ENCODE data around the gene USP33.
"Not testable (repeated sequence)": the region's sequence is repeated elsewhere in the genome, so short reads cannot be mapped to it uniquely, and the experiment has no call there.

Gene USP33

DNA sequence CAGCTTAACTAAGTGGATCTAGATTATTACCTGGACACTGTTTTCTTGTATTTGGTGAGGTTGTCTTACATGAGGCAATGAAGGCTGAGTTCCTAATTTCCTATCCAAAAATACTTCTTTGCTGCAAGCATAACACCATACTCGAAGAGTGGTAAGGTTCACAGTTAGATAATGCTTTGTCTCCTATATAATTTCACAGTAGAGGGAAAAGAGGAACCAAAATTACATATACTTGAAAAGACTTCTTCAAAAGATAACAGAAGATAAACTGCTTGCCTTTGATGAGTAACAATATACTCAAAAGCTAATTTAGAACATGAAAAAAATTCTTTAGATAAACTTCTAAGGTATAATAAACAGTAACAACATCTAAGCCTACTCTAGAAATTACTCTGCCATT is 20.4 kb downstream of the USP33 start:
- no peak for DNase-seq (ENCODE audit: low read depth)

DNA sequence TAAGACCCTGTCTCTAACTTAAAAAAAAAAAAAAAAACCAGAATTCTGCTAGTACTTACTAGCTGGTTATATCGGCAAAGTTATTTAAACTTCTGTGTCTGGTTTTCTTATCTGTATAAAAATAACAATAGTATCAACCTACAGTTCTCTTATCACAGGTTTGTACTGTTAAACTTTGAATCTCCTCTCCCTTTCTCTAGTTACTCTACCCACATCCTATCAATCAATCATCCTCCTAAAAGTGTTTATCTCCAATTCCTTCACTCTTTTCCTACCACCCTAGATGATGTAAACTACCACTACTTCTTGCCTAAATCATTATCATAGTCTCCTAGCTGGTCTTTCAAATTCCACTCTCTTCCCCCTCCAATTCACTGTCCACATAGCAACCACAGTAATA is 27.6 kb downstream of the USP33 start:
- no peak for DNase-seq (ENCODE audit: low read depth)

DNA sequence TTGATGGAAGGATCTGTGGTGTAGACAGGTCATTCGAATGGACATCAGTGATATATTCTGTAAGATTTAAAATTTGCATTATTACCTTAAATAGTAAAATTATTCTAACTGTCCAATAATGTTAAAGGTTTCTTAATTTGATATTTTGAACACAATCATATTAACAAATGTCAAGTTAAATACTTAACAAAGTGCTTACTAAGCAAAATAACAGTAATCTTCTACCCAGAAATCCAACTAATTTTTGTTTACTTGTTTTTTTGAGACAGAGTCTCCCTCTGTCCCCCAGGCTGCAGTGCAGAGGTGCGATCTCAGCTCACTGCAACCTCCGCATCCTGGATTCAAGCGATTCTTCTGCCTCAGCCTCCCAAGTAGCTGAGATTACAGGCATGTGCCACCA is 33.9 kb downstream of the USP33 start:
- no peak for DNase-seq (ENCODE audit: low read depth)

DNA sequence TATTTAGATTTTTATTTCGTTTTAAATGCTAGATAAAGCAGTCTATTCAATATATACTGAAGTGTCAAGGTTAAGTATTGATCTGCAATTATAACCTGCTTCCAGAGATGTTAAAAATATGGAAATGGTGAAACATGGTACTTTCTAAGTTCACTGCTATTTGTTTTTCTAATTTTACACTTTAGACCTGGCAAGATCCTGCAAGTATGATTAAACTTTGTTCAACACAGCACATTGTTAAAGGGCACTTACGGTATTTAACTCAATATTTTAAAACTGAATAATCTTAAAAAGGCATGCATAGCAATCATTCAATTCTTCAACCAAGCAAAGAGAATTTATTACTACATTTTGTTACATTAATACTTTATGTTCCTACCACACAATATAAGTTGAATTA is 41.5 kb downstream of the USP33 start:
- no peak for DNase-seq (ENCODE audit: low read depth)

DNA sequence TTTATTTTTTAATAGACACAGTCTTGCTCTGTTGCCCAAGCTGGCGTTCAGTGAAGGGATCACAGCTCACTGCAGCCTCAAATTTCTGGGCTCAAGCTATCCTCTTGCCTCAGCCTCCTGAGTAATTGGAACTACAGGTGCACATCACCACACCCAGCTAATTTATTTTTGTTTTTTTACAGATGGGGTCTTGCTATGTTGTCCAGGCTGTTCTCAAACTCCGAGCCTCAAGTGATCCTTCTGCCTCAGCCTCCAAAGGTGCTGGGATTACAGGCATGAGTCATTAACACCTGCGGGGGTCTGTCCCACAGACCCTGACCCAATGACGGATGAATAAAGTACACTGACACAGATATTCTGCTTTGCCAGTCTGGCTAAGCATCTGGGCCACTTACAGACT is 43.6 kb downstream of the USP33 start:
- DNase-seq (ENCODE audit: low read depth): no peak

DNA sequence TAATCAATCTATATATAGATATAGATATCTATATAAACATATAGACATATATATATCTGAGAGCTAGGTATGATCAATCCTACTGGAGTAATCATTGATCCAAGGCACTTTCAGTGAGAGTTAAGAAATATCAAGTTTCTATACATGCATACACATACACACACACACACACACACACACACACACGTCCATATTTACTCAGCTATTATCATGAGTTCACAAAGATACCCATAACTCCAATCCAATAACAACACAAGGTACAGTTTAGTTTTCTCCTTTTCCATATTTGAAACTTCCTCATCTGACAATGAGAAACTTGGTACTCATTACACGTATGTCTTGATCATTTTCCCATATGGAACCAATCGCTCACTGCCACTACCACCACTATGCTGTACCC is 49.9 kb downstream of the USP33 start:
- DNase-seq (ENCODE audit: low read depth): no peak

DNA sequence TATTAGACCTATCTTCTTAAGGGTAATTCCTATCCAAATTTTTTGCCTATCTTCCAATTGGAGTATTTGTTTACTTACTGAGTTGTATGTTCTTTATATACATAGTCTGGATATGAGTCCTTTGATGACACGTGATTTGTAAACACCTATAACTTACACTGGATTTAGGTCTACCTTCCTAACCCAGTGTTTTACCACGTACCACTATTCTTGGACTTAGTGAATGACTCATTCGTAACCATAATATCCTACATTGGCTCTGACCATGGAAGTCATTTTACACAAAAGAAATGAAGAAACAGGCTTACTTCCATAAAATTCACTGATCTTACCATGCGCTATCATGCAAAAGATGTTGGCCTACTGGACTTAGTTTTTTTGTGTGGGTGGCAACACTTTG is 53.3 kb downstream of the USP33 start:
- no peak for DNase-seq (ENCODE audit: low read depth)

DNA sequence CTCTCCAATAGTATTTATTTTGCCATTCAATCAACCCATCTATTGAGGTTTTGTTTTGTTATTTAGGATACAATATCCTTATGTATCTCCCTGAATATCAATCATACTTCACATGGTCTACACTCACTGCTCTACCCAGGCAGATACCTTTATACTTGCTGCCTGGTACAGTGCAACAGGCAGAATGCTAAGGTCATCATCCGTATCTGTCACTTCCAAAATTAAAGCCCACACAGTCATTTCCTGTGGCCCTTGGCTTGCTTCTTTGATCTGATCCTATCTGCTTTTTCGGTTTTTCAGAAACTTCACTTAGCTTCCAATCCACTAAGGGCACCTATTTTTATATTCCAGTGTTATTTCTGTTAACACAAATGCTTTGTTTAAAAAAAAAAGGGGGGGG is 54.9 kb downstream of the USP33 start:
- no peak for DNase-seq (ENCODE audit: low read depth)

DNA sequence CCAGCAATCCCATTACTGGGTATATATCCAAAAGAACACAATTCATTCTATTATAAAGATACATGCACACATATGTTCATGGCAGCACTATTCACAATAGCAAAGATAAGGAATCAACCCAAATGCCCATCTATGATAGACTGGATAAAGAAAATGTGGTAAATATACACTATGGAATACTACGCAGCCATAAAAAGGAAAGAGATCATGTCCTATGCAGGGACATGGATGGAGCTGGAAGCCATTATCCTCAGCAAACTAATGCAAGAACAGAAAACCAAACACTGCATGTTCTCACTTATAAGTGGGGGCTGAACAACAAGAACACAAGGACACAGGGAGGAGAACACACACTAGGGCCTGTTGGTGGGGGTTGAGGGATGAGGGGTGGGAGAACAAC is 60.0 kb downstream of the USP33 start:
- DNase-seq (ENCODE audit: low read depth): not testable (repeated sequence)

DNA sequence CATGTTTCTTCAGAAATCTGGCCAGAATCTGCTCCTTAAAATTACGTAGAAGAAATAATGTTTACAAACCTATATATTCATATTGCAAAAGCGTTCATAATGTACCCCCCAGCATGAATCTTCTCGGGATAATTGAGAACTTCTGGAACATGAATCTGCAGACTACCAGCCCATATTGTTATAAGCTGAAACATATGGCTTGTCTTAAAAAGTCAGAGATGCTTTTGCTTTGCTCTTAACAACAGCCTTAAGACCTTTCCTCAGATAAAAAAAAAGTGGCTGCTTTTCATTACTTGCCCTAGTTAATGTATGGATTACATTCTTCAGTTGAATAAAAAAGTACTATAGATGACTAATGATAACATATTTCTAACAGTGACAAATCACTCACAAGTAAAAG is 62.2 kb downstream of the USP33 start:
- no peak for DNase-seq (ENCODE audit: low read depth)

DNA sequence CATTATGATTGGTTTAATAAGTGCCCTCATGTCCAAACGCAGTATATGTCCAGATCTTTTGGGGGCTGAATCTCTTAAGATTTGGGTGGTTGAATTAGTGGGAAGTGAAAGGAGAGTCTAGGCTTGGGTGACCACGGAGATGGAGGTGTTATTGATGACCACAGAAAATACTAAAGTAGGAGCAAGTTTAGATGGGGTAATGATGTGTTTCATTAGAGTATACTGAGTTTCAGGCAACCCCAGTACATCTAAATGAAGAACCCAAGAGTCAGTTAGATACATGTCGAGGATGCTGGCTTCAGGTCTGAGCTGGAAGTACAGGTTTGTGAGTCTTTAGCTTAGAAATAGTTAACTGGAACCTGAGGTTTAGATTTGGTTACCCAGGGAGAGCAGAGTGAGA is 70.7 kb downstream of the USP33 start:
- DNase-seq (ENCODE audit: low read depth): no peak

DNA sequence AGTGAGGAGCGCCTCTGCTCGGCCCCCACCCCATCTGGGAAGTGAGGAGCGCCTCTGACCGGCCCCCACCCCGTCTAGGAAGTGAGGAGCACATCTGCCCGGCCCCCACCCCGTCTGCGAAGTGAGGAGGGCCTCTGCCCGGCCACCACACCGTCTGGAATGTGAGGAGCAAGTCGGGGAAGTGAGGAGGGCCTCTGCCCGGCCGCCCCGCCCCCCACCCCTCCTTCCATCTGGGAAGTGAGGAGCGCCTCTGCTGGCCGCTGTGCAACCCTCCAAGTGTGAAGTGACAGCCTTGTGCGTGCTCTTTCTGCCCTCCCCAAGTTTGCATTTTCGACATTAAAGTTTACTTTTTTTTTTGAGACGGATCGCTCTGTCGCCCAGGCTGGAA is 72.1 kb downstream of the USP33 start:
- no peak for DNase-seq (ENCODE audit: low read depth)

DNA sequence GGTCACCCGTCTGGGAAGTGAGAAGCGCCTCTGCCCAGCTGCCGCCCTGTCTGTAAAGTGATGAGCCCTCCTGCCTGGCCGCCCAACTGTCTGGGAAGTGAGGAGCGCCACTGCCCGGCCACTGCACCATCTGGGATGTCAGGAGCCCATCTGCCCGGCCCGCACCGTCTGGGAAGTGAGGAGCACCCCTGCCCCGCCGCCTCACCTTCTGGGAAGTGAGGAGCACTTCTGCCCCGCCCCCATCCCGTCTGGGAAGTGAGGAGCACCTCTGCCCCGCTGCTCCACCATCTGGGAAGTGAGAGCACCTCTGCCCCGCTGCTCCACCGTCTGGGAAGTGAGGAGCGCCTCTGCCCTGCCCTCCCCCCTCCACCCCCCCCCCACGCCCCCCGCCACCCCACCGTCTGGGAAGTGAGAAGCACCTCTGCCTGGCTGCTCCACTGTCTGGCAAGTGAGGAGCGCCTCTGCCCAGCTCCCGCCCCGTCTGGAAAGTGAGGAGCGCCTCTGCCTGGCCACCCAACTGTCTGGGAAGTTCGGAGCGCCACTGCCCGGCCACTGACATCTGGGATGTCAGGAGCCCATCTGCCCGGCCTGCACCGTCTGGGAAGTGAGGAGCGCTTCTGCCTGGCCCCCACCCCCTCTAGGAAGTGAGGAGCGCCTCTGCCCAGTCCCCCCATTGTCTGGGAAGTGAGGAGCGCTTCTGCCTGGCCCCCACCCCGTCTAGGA is 72.7 kb downstream of the USP33 start:
- no peak for DNase-seq (ENCODE audit: low read depth)

DNA sequence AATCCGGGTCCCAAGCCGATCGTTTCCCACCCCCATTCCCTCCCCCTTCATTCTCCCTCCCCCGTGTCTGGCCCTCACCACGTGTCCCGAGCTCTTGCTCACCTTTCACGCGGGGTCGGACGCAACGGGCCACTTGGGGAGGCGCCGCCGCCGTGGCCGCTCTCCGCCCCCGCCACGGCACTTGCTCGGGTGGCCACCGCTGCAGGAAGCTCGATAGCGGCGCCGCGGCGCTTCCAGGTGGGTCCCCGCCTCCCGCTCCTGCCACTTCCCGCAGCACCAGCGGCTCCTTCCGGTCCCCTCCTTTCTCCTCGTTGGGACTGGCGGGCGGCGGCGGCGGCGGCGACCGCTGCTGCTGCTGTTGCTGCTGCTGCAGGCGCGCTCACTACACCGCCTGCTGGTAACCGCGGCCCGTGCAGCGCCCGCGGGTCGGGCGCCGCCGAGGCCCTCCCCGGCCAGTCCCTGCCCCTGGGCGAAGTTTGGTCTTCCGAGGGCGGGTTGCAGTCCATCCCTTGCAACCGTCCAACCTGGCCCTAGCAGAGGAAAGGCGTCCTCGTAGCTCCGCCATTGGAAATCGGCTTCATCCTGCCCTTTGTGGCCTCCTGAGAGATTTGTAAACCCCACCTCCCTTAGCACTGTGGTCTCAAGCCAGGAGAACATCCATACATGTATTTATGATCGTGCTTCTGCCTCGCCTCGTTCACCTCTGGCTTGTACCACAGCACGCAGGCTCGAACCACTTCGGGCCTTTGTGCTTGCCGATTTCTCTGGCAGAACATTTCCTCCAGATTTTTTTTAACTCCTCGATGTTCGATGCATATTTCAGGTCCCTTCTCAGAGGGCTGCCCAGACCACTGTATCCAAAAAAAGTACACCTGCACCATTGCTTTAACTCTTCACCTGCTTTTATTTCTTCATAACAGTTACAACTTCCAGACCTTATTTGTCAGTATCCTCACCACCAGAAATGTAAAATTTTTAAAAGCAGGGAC is 76.2 kb downstream of the USP33 start:
- peak; percentile 89 for DNase-seq (ENCODE audit: low read depth)

DNA sequence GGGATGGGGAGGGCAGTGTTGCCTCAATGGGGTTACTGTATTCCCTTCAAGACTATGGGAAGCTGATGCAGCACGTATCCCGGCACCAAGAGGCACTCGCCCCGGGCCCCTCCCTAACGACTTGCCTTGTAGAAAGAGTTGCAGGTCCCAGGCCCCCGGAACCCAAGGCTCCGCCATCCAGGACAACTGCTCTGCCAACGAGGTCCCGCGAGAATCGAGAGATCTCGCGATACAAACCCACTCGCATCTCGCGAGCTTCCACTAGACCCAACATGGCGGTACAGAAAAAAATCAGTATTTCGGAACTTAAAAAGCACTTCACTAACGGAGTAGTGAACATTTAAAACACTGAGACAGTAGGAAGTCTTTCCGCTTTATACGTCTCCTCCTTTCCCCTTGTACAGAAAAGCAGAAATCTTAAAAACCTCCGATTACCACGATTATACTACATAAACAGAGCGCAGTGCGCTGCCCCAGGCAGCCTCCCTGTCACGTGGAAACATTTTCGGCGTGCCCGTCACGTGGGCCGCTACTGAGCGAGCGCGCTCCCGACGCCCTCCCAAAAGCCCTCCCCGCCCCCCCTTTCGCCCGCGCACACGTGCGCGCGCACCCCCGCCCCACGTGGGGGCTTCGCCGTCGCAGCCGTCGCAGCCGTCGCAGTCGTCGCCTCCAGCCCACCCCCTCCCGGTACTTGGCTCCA is 77.0 kb downstream of the USP33 start, which contains the start of gene ZZZ3:
TSS of gene ZZZ3 (minus strand) at position 199 of the 700 bp plus-strand sequence. CDS start 49,304 bp downstream, outside the sequence.
- DNase-seq (ENCODE audit: low read depth): peak; percentile 82

DNA sequence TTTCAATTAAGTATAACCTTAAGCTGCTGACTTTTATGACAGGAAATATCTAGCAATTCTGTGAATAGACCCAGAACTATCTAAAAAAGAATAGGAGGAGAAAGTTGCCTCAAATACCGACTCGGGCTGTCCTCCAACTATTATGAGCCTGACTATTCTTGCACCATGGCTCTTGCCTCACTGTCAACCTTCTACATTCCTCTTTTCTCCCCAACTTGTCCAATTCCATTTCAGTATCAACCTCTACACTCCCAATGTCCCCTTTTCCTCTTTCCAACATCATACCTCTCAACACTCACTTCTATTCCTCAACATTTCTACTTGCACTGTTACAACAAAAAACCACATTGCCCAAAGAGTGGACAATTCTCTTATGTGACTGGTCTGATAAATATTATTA is 79.5 kb downstream of the USP33 start:
- no peak for DNase-seq (ENCODE audit: low read depth)

DNA sequence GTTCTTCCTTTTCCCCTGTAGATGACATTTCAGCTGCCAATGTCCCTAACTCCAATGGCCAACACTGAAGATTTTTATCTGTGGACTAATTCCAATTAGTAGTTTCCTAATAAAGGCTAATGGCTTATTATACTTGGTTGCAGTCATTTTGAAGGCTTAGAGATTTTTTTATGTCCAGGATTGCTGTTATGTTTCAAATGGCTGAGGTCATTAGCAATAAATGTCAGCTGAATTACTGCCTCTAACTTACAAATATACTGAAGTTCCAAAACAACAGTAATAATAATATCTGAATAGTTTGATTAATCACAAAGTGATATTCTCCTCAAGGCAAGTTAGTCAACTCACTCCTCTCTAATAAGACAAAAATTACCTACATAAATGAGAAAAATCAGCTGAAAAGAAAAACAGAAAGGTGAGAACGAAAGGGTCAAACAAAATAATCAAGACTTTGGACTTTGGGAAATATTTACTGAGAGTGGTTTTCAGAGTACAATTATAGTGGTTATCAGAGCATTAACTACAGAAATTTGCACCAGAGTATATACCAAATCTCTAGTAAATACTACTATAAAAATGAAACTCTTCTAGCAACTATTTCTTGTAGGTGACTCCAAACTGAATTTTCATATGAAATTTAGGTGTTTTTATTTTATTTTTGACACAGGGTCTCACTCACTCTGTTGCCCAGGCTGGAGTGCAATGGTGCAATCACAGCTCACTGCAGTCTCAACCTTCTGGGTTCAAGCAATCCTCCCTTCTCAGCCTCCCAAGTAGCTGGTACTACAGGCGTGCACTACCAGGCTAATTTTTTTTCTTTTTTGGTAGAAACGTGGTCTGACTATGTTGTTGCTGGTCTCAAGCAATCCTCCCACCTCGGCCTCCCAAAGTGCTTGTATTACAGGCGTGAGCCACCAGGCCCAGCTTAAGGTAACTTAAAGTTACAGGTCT is 80.7 kb downstream of the USP33 start:
- DNase-seq (ENCODE audit: low read depth): no peak

DNA sequence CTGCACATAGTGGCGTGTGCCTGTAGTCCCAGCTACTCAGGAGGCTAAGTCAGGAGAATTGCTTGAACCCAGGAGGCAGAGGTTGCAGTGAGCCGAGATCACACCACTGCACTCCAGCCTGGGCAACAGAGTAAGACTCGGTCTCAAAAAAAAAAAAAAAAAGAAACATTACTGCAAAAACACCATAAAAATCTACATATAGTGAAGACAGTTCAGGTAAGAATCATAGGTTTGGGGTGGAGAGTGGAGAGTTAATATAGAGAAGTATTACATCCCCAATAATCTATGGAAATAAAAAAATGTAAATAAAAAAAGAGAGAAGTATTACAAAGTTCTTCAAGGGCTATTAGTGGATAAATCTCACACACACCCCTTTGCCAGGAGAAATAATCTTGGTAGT is 84.8 kb downstream of the USP33 start:
- not testable (repeated sequence) for DNase-seq (ENCODE audit: low read depth)

DNA sequence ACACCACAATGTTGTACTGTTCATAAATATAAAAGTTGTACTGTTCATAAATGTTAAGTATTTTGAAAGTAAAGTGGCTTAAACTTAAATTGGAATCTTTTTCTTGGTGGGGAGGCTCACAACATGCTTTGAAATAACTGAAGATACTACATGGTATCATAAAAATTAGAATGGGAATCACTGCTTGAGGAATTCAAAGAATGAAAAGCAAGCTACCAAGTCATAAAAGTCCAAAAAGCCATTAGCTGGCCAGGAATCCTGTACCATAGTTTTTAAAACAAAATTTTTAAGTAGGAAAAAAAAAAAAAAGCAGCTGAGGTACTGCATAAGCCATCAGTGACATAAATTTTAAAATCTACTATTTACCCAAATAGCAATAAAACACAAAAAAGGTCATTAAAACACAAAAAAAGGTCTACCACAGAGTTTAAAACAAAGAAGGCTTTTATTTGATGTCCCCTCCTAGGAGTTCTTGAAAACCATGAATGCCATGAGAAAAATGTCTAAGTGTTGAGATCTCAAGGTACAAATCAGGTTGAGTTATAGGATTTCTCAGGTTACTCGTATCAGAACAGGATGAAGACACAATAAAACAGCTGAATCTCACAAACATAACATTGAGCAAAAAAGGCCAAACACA is 85.8 kb downstream of the USP33 start:
- DNase-seq (ENCODE audit: low read depth): no peak

DNA sequence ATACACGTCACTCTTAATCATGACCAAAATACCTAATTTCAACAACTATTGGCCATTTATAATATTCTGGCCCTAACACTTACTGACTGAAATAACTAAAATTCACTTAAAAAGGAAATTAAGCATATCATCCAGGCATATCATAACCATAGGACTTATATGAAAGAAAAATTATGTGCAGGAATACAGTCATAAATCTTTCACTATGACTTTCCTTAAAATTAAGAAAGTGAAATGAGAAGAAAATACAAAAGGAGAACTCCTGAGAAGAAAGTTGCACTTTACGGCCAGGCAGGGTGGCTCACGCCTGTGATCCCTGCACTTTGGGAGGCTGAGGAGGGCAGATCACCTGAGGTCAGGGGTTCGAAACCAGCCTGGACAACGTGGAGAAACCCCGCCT is 86.6 kb downstream of the USP33 start:
- no peak for DNase-seq (ENCODE audit: low read depth)

DNA sequence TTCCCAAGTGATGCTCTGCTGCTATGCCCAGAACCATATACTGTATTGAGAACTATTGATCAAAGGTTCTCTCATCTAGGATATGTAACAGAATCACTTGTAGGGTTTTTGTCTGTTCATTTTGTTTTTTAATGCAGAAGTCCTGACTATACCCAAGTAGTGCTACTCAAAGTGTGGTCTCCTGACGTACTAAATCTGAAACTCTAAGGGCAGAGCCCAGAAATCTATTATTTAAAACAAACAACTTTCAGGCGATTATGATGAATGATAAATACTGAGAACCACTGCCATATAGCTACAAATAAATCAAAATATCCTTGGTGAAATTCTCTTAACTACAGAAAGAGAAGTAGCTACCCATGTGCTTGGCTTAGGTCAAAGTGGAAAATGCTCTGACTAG is 87.3 kb downstream of the USP33 start:
- no peak for DNase-seq (ENCODE audit: low read depth)

Measured in activated T-helper 9 cell treated with anti-CD3 and anti-CD28 coated beads, Interleukin-2, amount 50 U/mL, for 16 hours (primary cell).